Right atrium auricular region (tissue), 2 donors: ENCODE data around the gene KANK4. TPM values are rescaled to one million over a fixed set of nuclear protein-coding genes. Genes with fewer than 3 reads are reported as not detected.

Experiments used
- DNase-seq: peaks from one replicate; pipeline ENCODE4 v3.0.0-alpha.2; 2019; ENCODE audit warnings: low spot score
- H3K27ac ChIP-seq, 2 donors: fragments of 200-600 bp; sonication (generic); 1 replicate in 1 of 2; 2 replicates in 1 of 2; pipeline ENCODE4 v1.5.1; 2016 to 2019
- H3K27me3 ChIP-seq, 2 donors: fragments of 200-600 bp; sonication (generic); one replicate each; pipeline versions ENCODE4 v1.5.1 to v1.6.0; 2017 to 2019
- H3K36me3 ChIP-seq: fragments of 200-600 bp; sonication (generic); one replicate; pipeline ENCODE4 v1.5.1; 2016
- H3K4me1 ChIP-seq, 2 donors: fragments of 200-600 bp; sonication (generic); one replicate each; pipeline versions ENCODE4 v1.5.1 to v1.6.0; 2017 to 2019
- H3K4me3 ChIP-seq, 2 donors: fragments of 200-600 bp; sonication (generic); 1 replicate in 1 of 2; 2 replicates in 1 of 2; pipeline ENCODE4 v1.5.1; 2017 to 2019; ENCODE audit warnings: mild to moderate bottlenecking in 1 of 2, moderate library complexity in 1 of 2
- H3K9me3 ChIP-seq, 2 donors: fragments of 200-600 bp; sonication (generic); one replicate each; pipeline ENCODE4 v1.5.1; 2019
- CTCF ChIP-seq, 2 donors: fragments of 200-600 bp; sonication (generic); IDR thresholded peaks; one replicate each; pipeline ENCODE4 v1.5.1; 2019; ENCODE audit warnings: antibody characterized with exemption in 2 of 2
- total RNA-seq, 2 donors: library from RNA; depleted of rRNA; stranded (reverse); fragments of >200 nt; gene quantifications; one replicate each; pipeline ENCODE4 v1.1.0, GENCODE V29; 2016

Gene KANK4
- total RNA-seq, 2 donors from 2014 or later, result 0.12 to 0.63 TPM

GRCh38 chr1:62309906-62310305 lies 9.3 kb downstream of the KANK4 start:
- TF ChIP-seq CTCF (IDR thresholded peaks at IDR 0.05), result no peak
- Histone ChIP-seq H3K27ac (no peak overlapping the region), H3K4me1 (no peaks in the 10 kb centered on the region), H3K9me3 (no peaks in the 10 kb centered on the region), H3K4me3 (no peak overlapping the region), H3K36me3 (no peaks in the 10 kb centered on the region), H3K27me3 (no peaks in the 10 kb centered on the region)
- DNase-seq, result no peak

DNA sequence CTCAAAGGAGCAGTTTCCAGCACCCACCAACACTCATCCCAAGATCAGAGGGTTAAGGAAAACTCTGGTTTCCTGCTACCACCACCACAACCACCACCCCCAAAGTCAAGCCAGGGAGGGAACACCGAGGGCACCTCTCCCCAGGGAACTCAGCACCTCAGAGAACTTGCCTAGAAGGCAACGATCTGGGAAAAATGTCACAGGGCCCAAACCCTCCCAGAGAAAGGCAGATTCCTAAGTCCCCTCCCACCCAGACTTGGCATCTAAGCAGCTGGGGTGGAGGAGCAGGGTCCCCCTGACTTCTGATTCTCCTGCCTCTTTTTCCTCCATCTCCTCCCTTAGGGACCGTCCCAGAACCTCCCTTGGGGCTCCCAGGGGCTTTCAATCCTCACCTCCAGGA lies 10.6 kb downstream of the KANK4 start:
- Histone ChIP-seq H3K27me3 (no peaks in the 10 kb centered on the region), H3K4me3 (no peak overlapping the region), H3K4me1 (no peaks in the 10 kb centered on the region), H3K9me3 (no peaks in the 10 kb centered on the region), H3K27ac (no peak overlapping the region), H3K36me3 (no peaks in the 10 kb centered on the region)
- DNase-seq, result no peak
- TF ChIP-seq CTCF (IDR thresholded peaks at IDR 0.05), result no peak

- H3K27me3 ChIP-seq, result no peaks in the 10 kb centered on the region
- H3K4me1 ChIP-seq, result no peaks in the 10 kb centered on the region
- no peak overlapping the region for H3K27ac ChIP-seq
- TF ChIP-seq CTCF (IDR thresholded peaks at IDR 0.05), result no peak
- DNase-seq, result no peak
- H3K36me3 ChIP-seq, result no peaks in the 10 kb centered on the region
- H3K4me3 ChIP-seq, result no peak overlapping the region
- no peaks in the 10 kb centered on the region for H3K9me3 ChIP-seq
These were observed 11.2 kb downstream of the KANK4 start for GRCh38 chr1:62307895-62308492.

- Histone ChIP-seq H3K4me1 (no peaks in the 10 kb centered on the region), H3K27me3 (no peaks in the 10 kb centered on the region)
These were observed 11.8 kb downstream of the KANK4 start for GRCh38 chr1:62307446-62307845.

GRCh38 chr1:62306065-62306464 lies 13.2 kb downstream of the KANK4 start:
- H3K4me3 ChIP-seq, result no peak overlapping the region

More at GRCh38 chr1:62307446-62307845, 11.8 kb downstream of the KANK4 start:
- Histone ChIP-seq H3K4me3 (no peak overlapping the region), H3K27ac (no peak overlapping the region), H3K36me3 (no peaks in the 10 kb centered on the region), H3K9me3 (no peaks in the 10 kb centered on the region)
- no peak for DNase-seq
- no peak for TF ChIP-seq CTCF (IDR thresholded peaks at IDR 0.05)

More at GRCh38 chr1:62306065-62306464, 13.2 kb downstream of the KANK4 start:
- no peaks in the 10 kb centered on the region for H3K27me3 ChIP-seq
- no peak for DNase-seq
- no peaks in the 10 kb centered on the region for H3K9me3 ChIP-seq
- TF ChIP-seq CTCF (IDR thresholded peaks at IDR 0.05), result no peak
- no peak overlapping the region for H3K27ac ChIP-seq
- no peaks in the 10 kb centered on the region for H3K36me3 ChIP-seq
- H3K4me1 ChIP-seq, result no peaks in the 10 kb centered on the region
